22Rv1 (cell line): ENCODE measurements around the gene CCDC149.

Source experiments
- ZFX ChIP-seq: fragments of 450-650 bp; IDR thresholded peaks from 2 replicates; pipeline ENCODE4 v1.6.1; 2017; ENCODE audit warnings: antibody characterized with exemption, borderline replicate concordance
- TF ChIP-seq, protein P1 (sequence below): fragments of 450-650 bp; IDR thresholded peaks from 2 replicates; pipeline ENCODE4 v1.5.1; 2017; ENCODE audit warnings: mild to moderate bottlenecking

GRCh38 chr4:24806206-24806990 is 106.4 kb downstream of the CCDC149 start:
- TF ChIP-seq, protein P1, sequence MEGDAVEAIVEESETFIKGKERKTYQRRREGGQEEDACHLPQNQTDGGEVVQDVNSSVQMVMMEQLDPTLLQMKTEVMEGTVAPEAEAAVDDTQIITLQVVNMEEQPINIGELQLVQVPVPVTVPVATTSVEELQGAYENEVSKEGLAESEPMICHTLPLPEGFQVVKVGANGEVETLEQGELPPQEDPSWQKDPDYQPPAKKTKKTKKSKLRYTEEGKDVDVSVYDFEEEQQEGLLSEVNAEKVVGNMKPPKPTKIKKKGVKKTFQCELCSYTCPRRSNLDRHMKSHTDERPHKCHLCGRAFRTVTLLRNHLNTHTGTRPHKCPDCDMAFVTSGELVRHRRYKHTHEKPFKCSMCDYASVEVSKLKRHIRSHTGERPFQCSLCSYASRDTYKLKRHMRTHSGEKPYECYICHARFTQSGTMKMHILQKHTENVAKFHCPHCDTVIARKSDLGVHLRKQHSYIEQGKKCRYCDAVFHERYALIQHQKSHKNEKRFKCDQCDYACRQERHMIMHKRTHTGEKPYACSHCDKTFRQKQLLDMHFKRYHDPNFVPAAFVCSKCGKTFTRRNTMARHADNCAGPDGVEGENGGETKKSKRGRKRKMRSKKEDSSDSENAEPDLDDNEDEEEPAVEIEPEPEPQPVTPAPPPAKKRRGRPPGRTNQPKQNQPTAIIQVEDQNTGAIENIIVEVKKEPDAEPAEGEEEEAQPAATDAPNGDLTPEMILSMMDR: no peak
- no peak for TF ChIP-seq ZFX
